Raji (cell line): ENCODE results near the gene CPT1B.

Experiments
- POLR2A ChIP-seq: IDR thresholded peaks from 2 replicates; pipeline ENCODE4 v1.6.1; 2011; ENCODE audit warnings: low read depth, low read length, control low read depth; ENCODE audit not compliant: insufficient read depth

The CPT1B gene

DNA sequence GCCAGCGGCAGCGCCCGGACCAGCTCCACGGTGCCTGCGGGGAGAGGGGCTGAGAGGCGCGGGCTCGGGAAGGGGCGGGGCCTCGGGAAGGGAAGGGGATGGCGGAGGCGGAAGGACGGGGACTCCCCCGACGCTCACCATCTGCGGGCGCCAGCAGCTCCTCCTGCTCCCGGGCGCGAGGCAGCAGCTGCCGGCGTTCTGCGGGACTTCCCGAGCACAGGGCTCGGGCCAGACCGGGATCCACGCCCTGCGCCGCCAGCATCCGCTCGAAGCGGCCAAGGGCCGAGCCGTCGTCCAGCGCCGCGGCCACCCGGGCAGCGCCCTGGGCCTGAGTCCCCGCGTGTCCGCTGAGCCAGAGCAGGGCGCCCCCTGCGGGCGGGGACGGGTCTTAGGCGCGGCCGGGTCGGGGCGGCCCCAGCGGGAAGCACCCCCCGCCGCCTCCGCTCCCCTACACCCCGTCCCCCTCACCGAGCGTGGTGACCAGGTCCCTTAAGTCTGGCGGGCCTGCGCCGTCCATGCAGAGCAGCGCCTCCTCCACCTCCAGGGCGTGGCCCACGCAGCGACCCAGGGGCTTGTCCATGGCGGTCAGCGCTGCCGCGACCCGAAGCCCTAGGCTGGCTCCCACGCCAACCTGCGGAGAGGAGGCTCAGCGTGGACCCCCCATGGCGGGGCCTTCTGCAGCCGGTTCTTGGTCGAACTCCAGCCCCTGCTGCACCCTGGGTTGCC, 52.0 kb downstream of the CPT1B start:
- TF ChIP-seq POLR2A = peak; percentile 38

DNA sequence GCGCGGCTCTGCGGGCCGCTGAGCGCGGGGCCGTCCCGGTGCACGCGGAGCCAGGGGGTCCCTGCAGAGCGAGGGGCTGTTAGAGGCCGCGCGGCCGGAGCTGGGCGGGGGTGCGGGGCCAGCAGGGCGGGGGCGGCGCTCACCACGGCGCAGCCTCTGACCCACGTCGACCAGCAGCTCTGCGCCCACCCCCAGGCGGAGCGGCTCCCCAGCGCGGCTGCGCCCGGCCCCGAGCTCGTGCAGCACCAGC, 52.4 kb downstream of the CPT1B start:
- TF ChIP-seq POLR2A = no peak

DNA sequence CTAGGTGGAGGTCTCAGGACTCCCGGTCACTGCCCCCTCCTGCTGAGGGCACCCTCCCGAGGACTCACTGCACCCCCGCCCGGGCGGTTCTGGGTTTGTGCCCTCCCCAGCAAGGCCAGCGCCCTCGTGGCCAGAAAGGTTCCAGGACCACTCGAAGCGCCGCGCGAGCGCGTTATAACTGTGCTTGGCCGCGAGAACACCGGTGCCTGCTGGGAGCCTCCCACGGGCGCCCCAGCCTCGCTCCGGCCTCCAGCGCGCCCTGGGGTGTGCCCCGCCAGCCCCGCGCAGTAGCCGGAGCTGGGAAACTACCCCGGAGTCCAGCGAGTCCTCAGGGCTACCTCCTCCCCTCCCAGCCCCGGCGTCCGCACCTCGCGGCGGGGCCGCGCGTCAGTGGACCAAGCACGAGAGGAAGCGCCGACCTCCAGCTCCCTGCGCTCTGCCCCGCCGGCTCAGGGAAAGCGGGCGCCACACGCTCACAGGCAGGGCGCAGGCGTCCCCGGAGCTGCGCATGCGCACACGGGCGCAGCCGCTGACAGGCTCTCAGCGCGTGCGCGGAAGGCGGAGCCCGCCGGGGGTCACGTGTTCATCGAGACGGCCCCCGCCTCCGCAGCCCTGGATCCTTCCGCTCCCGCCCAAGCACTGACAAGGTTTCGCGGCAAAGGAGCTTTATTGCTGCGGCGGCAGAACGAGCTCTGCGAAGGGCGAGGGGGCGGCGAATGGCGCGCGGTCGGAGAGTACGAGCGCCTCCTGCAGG, 52.9 kb downstream of the CPT1B start, which contains the start of gene SCO2:
TSS of gene SCO2 (minus strand) at position 495 of the 754 bp plus-strand sequence. CDS start 1,187 bp downstream, outside the sequence.
- TF ChIP-seq POLR2A = peak; percentile 77

DNA sequence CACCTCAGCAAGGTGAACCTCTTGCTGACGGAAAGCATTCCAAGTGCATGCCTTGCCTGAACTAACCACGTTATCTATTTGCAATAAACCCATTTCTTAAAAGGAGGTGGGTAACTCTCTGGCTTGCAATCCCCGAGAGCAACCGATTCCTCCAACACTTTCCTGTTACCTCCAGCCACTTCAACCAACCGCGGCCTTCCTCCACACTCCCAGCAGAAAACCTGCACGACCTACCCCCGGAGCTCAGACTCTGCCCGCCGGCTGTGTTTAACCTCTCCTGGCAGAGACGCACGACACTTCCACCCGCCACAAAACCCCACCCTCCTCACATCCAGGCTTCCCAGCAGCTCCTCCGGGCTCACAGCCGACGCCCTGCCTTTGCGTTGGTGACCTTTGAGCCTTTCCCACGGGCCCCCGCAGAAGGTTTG, 53.5 kb downstream of the CPT1B start:
- no peak for TF ChIP-seq POLR2A

DNA sequence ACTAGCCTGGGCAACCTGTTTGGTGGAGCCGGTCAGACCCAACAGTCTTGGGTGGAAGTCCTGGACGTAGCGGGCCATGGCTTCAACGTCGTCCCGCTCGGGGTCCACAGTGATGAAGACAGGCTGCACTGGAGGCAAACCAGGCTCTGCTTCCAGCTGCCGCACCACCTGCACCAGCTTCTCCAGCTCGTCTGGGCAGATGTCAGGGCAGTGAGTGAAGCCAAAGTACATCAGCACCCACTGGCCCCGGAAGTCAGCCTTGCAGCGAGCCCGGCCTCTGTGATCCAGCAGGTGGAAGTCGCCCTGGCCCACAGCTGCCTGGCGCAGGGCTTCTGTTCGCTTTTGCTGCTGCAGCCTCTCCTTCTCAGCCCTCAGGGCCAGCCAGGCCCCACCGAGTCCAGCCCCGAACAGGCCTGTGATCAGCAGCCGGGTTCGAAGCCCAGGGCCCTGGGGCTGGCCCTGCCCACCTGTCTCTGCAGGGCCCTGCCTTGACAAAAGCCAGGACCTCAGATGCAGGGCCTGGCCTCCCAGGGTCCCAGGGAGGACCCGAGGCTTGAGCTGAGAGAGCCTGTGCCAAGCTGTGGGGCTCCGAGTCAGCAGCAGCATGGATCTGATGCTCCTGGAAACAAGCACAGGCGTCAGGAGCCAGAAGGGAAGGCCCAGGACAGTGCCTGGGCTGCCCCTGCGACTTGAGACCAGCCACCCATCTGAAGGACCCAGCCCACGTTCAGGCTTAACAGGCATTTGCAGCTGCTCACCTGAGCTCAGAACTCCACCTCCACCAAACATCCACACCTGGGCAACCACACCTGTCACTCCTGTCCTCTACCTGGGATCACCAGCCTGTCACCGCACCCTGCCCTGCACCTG, 54.2 kb downstream of the CPT1B start:
- TF ChIP-seq POLR2A = no peak

DNA sequence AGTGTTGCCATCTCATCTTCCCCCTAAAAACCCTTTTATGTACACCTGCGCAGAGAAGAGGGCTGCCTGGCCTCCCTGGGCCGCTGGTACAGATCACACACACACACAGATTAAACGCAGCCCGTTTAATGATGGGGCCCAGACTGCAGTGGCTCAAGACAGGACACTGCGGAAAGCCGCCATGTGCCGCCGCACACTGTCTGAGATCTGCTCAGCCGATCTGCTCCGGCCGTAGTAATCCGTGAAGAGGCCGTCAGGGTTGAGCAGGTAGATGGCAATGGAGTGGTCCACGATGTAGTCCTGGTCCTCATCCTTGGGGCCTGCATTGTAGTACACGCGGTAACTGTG, 54.8 kb downstream of the CPT1B start:
- 0 out of 2 replicates have a peak, but pooled peaks have one; percentile 18 for TF ChIP-seq POLR2A

DNA sequence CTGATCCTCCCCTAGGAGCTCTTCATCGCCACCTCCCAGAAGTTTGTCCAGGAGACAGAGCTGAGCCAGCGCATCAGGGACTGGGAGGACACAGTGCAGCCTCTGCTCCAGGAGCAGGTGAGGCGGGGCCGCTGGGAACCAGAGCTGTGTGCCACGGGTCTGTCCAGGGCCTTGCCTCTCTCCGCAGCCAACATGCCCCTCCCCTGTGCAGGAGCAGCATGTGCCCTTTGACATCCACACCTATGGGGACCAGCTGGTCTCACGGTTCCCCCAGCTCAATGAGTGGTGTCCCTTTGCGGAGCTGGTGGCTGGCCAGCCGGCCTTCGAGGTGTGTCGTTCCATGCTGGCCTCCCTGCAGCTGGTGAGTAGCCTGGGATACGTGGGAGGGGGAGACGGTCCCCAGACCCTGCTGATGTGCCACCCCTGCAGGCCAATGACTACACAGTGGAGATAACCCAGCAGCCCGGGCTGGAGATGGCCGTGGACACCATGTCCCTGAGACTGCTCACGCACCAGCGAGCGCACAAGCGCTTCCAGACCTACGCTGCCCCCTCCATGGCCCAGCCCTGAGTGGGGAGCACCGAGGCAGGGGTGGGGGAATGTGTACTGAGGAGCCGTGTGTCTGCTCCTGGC, 55.3 kb downstream of the CPT1B start:
- 0 out of 2 replicates have a peak, but pooled peaks have one; percentile 2 for TF ChIP-seq POLR2A

DNA sequence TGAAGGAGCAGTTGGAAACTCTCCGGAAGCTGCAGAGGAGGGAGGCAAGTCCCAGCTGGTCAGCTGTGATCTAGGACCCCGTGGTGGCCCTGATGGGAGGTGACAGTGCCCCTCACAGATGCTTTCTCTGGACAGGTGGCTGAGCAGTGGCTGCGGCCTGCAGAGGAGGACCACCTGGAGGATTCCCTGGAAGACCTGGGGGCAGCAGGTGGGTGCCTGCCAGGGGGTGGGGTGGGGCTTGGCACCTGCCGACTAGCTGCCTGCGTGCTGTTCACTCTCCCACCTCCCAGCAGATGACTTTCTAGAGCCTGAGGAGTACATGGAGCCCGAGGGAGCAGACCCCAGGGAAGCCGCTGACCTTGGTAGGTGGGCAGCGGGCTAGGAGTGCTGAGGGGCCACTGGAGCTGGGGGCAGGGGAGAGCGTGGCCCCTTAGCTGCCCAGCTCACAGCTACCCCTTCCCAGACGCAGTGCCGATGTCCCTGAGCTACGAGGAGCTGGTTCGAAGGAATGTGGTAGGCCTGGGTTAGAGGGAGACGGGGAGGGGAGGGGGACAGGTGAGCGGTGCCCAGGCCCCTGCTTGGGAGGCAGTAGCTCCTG, 55.9 kb downstream of the CPT1B start:
- TF ChIP-seq POLR2A = no peak

DNA sequence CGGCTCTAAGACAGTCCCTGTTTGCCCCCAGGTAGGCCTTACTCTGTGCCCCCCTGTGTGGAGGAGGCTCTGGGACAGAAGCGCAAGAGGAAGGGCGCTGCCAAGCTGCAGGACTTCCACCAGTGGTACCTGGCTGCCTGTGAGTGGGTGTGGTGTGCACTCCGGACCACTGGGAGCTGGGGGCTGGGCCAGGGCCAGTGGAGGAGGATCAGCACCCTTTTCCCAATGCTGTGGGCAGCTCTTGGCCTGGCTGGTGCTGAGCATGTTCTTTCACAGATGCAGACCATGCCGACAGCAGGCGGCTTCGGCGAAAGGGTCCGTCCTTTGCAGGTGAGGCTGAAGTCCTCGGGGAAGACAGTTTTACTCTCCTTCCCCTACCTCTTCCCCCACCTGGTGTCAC, 56.5 kb downstream of the CPT1B start:
- TF ChIP-seq POLR2A = no peak

DNA sequence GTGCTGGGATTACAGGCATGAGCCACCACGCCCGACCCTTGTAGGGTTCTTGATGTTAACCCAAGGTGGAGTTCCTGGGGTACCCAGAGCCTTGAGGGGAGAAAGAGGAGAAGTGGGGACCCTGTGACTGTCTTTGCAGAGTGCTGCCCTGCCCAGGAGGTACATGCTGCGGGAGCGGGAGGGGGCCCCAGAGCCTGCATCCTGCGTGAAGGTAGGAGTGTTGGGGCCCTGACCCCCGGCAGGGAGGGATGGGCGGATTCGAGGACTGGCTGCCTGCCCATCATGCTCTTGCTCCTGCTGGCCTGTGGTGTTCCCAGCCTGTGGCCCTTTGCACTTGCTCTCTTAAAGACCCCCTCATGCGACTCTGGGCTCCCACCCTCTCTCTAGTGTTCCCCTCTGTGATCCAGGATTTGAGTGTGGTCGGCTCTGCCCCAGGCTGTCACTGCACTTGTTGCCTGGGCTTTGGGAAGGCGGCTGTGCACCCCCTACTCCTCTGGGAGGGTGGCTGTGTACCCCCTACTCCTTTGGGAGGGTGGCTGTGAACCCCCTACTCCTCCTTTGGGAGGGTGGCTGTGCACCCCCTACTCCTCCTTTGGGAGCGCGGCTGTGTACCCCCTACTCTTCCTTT, 57.3 kb downstream of the CPT1B start:
- no peak for TF ChIP-seq POLR2A

DNA sequence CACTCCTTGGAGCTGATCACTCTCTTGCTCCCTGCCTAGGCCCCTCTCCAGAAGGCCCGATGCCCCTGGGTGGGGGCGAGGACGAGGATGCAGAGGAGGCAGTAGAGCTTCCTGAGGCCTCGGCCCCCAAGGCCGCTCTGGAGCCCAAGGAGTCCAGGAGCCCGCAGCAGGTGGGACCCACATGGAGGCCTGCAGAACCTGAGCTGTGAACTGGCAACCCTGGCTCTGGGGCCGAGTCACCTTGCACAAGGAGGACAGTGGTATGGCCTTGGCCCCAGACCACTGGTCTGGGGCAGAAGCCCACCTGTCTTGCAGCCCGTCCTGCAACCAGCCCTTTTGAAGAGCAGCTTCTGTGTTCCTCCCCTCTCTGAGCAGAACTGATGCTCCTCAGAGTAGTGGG, 59.1 kb downstream of the CPT1B start:
- no peak for TF ChIP-seq POLR2A
